IPS-20b (cell line): ENCODE measurements around the gene CTNND2.

Experiments used
- H3K27ac ChIP-seq: one replicate; pipeline ENCODE4 v1.5.1; 2013; ENCODE audit warnings: low read length
- H3K27me3 ChIP-seq: 2 replicates; pipeline ENCODE4 v1.6.1; 2013; ENCODE audit warnings: mild to moderate bottlenecking, low read length, inconsistent platforms; ENCODE audit not compliant: insufficient read depth
- H3K36me3 ChIP-seq: 2 replicates; pipeline ENCODE4 v1.6.1; 2013; ENCODE audit warnings: low read depth, mild to moderate bottlenecking, inconsistent platforms, low read length, moderate library complexity; ENCODE audit not compliant: insufficient read depth
- H3K4me1 ChIP-seq: 2 replicates; pipeline ENCODE4 v1.6.1; 2013; ENCODE audit warnings: mild to moderate bottlenecking, control low read depth, inconsistent platforms, low read length, moderate library complexity; ENCODE audit not compliant: insufficient read depth
- H3K4me3 ChIP-seq: 2 replicates; pipeline ENCODE4 v1.5.1; 2013; ENCODE audit warnings: mild to moderate bottlenecking, low read length, inconsistent platforms
- H3K9ac ChIP-seq: 2 replicates; pipeline ENCODE4 v1.6.1; 2013; ENCODE audit warnings: low read depth, mild to moderate bottlenecking, inconsistent platforms, low read length, moderate library complexity
- H3K9me3 ChIP-seq: 2 replicates; pipeline ENCODE4 v1.6.1; 2013; ENCODE audit warnings: mild to moderate bottlenecking, low read depth, low read length, inconsistent platforms; ENCODE audit not compliant: insufficient read depth

The CTNND2 gene

GRCh38 chr5:11760934-11761603 lies 143.2 kb downstream of the CTNND2 start:
- Histone ChIP-seq H3K36me3 (no peaks in the 10 kb centered on the region), H3K4me3 (no peak overlapping the region), H3K9ac (no peak overlapping the region), H3K9me3 (peaks cover 5% of the 10 kb centered on the region; the same call in 1 of the 2 replicates), H3K4me1 (no peaks in the 10 kb centered on the region), H3K27ac (no peak overlapping the region), H3K27me3 (no peaks in the 10 kb centered on the region)

- no peak overlapping the region for H3K27ac ChIP-seq
- no peak overlapping the region for H3K4me3 ChIP-seq
- no peaks in the 10 kb centered on the region for H3K4me1 ChIP-seq
- no peaks in the 10 kb centered on the region for H3K9me3 ChIP-seq
- no peaks in the 10 kb centered on the region for H3K27me3 ChIP-seq
- no peaks in the 10 kb centered on the region for H3K36me3 ChIP-seq
- no peak overlapping the region for H3K9ac ChIP-seq
These were observed 145.9 kb downstream of the CTNND2 start for GRCh38 chr5:11758321-11758720.

GRCh38 chr5:11757661-11758060 lies 146.6 kb downstream of the CTNND2 start:
- Histone ChIP-seq H3K4me1 (no peaks in the 10 kb centered on the region), H3K36me3 (no peaks in the 10 kb centered on the region), H3K9ac (no peak overlapping the region), H3K27ac (no peak overlapping the region), H3K9me3 (no peaks in the 10 kb centered on the region), H3K4me3 (no peak overlapping the region), H3K27me3 (no peaks in the 10 kb centered on the region)

- Histone ChIP-seq H3K9ac (no peak overlapping the region), H3K4me3 (no peak overlapping the region), H3K9me3 (no peaks in the 10 kb centered on the region), H3K36me3 (no peaks in the 10 kb centered on the region), H3K27ac (no peak overlapping the region), H3K27me3 (no peaks in the 10 kb centered on the region), H3K4me1 (no peaks in the 10 kb centered on the region)
These were observed 167.2 kb downstream of the CTNND2 start for GRCh38 chr5:11737010-11737409.

- Histone ChIP-seq H3K4me3 (no peak overlapping the region), H3K27me3 (no peaks in the 10 kb centered on the region), H3K4me1 (no peaks in the 10 kb centered on the region), H3K9me3 (no peaks in the 10 kb centered on the region), H3K9ac (no peak overlapping the region), H3K27ac (no peak overlapping the region), H3K36me3 (no peaks in the 10 kb centered on the region)
These were observed 169.9 kb downstream of the CTNND2 start for GRCh38 chr5:11734369-11734768.

- H3K27me3 ChIP-seq: no peaks in the 10 kb centered on the region
- H3K27ac ChIP-seq: no peak overlapping the region
- no peaks in the 10 kb centered on the region for H3K4me1 ChIP-seq
- no peak overlapping the region for H3K9ac ChIP-seq
- H3K36me3 ChIP-seq: no peaks in the 10 kb centered on the region
- H3K4me3 ChIP-seq: no peak overlapping the region
- no peaks in the 10 kb centered on the region for H3K9me3 ChIP-seq
These were observed 170.4 kb downstream of the CTNND2 start for GRCh38 chr5:11733840-11734192.

- Histone ChIP-seq H3K27ac (no peak overlapping the region), H3K4me1 (no peaks in the 10 kb centered on the region), H3K27me3 (no peaks in the 10 kb centered on the region)
These were observed 170.9 kb downstream of the CTNND2 start for GRCh38 chr5:11733185-11733839.

GRCh38 chr5:11724940-11725339 lies 179.3 kb downstream of the CTNND2 start:
- Histone ChIP-seq H3K27me3 (no peaks in the 10 kb centered on the region), H3K4me3 (no peak overlapping the region), H3K4me1 (no peaks in the 10 kb centered on the region), H3K9me3 (no peaks in the 10 kb centered on the region), H3K9ac (no peak overlapping the region), H3K36me3 (no peaks in the 10 kb centered on the region), H3K27ac (no peak overlapping the region)

More at GRCh38 chr5:11733185-11733839, 170.9 kb downstream of the CTNND2 start:
- Histone ChIP-seq H3K36me3 (no peaks in the 10 kb centered on the region), H3K4me3 (no peak overlapping the region), H3K9me3 (no peaks in the 10 kb centered on the region), H3K9ac (no peak overlapping the region)

GRCh38 chr5:11719888-11720481 lies 184.3 kb downstream of the CTNND2 start:
- H3K4me3 ChIP-seq: no peak overlapping the region

GRCh38 chr5:11715461-11716196 lies 188.6 kb downstream of the CTNND2 start:
- H3K9me3 ChIP-seq: no peaks in the 10 kb centered on the region
- no peaks in the 10 kb centered on the region for H3K4me1 ChIP-seq
- H3K27ac ChIP-seq: no peak overlapping the region
- no peaks in the 10 kb centered on the region for H3K27me3 ChIP-seq
- H3K4me3 ChIP-seq: no peak overlapping the region
- H3K36me3 ChIP-seq: no peaks in the 10 kb centered on the region
- H3K9ac ChIP-seq: no peak overlapping the region

More at GRCh38 chr5:11719888-11720481, 184.3 kb downstream of the CTNND2 start:
- Histone ChIP-seq H3K36me3 (no peaks in the 10 kb centered on the region), H3K9me3 (no peaks in the 10 kb centered on the region), H3K4me1 (no peaks in the 10 kb centered on the region), H3K27me3 (no peaks in the 10 kb centered on the region), H3K27ac (no peak overlapping the region), H3K9ac (no peak overlapping the region)

GRCh38 chr5:11711932-11712331 lies 192.3 kb downstream of the CTNND2 start:
- Histone ChIP-seq H3K4me1 (no peaks in the 10 kb centered on the region), H3K36me3 (no peaks in the 10 kb centered on the region), H3K27ac (no peak overlapping the region), H3K9me3 (no peaks in the 10 kb centered on the region), H3K4me3 (no peak overlapping the region), H3K27me3 (no peaks in the 10 kb centered on the region), H3K9ac (no peak overlapping the region)
